Heart left ventricle (tissue), 13 donors: ENCODE data around the gene KRT86.

Experiments used
- CTCF ChIP-seq, 12 donors: fragments of 200-600 bp; sonication (generic) in 4 of 12; IDR thresholded peaks; one replicate each; pipeline versions ENCODE4 v1.5.0 to v1.8.0; 2018 to 2022; ENCODE audit warnings: antibody characterized with exemption in 12 of 12, mild to moderate bottlenecking in 5 of 12
- POLR2A ChIP-seq, 2 donors: fragments of 450-650 bp; IDR thresholded peaks; one replicate each; pipeline ENCODE4 v1.6.1; 2017; ENCODE audit warnings: antibody characterized with exemption in 2 of 2, mild to moderate bottlenecking in 2 of 2, moderate library complexity in 2 of 2
- donor health status: ischemic (EF 13 %, LVEDD 7.1; RV severe dilation, severe dysfunction).
- donor health status: DM: no; HTN: yes; CAD: no.
- donor health status: DM: no; HTN: no; CAD: no.
- donor health status: ischemic (EF 25% LVEDD 6.9; RV normal size, moderate dysfunction).
- donor health status: ischemic (EF 25% LVEDD 5.7; RV mildly dilated, moderate dysfunction).
- donor health status: ischemic (EF 35%, LVEDD 5.7; RV mildly dilated, moderate dysfunction).
- donor health status: nonischemic (EF 11% LVEDD 7.7; RV severe dilation, severe dysfunction).
- donor health status: DM: yes; HTN: yes; CAD: no.
- donor health status: PGD.
- donor health status: ischemic (EF 29% LVEDD 5.4; RV normal size, mild dysfunction).
- donor health status: nonischemic (EF 23%, LVEDD 6.1; RV moderate dilation, normal function).

- TF ChIP-seq POLR2A (IDR thresholded peaks at IDR 0.05) (no peak), CTCF (IDR thresholded peaks at IDR 0.05) (no peak)
Measured at GRCh38 chr12:52243856-52244614, 30.4 kb upstream of the KRT86 start.
